PC-3 (cell line): Measurements from ENCODE around the gene CD82. TPM values are rescaled to one million over a fixed set of nuclear protein-coding genes. Genes with fewer than 3 reads are reported as not detected.

ENCODE experiments used
- ATAC-seq: fragments of 200-7000 bp; cut with Tn5 transposase; 2 replicates; pipeline ENCODE4 v1.9.1; 2020; ENCODE audit warnings: mild to moderate bottlenecking, moderate library complexity
- Bru-seq: library from RNA; stranded (reverse); fragments of 400-500 nt; gene quantifications from one replicate; lab custom pipeline; 2021; lab: Mats Ljungman, UMichigan
- BruChase-seq, 2 experiments: library from RNA; stranded (reverse); fragments of 400-500 nt; gene quantifications; one replicate each; lab custom pipeline; 2021; lab: Mats Ljungman, UMichigan
- BruUV-seq: library from RNA; stranded (reverse); fragments of 400-500 nt; replicated peaks from 2 replicates; lab custom pipeline; 2021; lab: Mats Ljungman, UMichigan
- CTCF ChIA-PET: fragments of 300-600 bp; sonication (Branson Sonifier 250); formaldehyde crosslinking; loops from one replicate; lab custom pipeline; 2022; ENCODE audit warnings: antibody characterized with exemption; lab: Charles Lee
- POLR2A ChIA-PET: fragments of 300-600 bp; sonication (Branson Sonifier 250); formaldehyde crosslinking; loops from one replicate; lab custom pipeline; 2022; ENCODE audit warnings: antibody characterized with exemption; ENCODE audit not compliant: unreplicated experiment; lab: Charles Lee
- DNase-seq: peaks from one replicate; pipeline ENCODE4 v3.0.0-alpha.2; 2015
- H2AFZ ChIP-seq: fragments of 300-600 bp; sonication (generic); 2 replicates; pipeline ENCODE4 v1.6.0; 2016; ENCODE audit warnings: antibody characterized with exemption, low read length
- H3F3A ChIP-seq: fragments of 300-600 bp; sonication (generic); one replicate; pipeline ENCODE4 v1.6.0; 2017; ENCODE audit warnings: antibody characterized with exemption, low read length, control low read depth, mild to moderate bottlenecking; ENCODE audit not compliant: unreplicated experiment
- H3K27ac ChIP-seq: fragments of 300-600 bp; sonication (generic); 2 replicates; pipeline ENCODE4 v1.5.1; 2016; ENCODE audit warnings: mild to moderate bottlenecking, low read length
- H3K27me3 ChIP-seq: fragments of 300-600 bp; sonication (generic); 2 replicates; pipeline ENCODE4 v1.6.1; 2016; ENCODE audit warnings: low read length, mixed read lengths
- H3K36me3 ChIP-seq: fragments of 300-600 bp; sonication (generic); 2 replicates; pipeline ENCODE4 v1.6.1; 2016; ENCODE audit warnings: low read depth, mixed run types, low read length, mixed read lengths
- H3K4me1 ChIP-seq: fragments of 300-600 bp; sonication (generic); 2 replicates; pipeline ENCODE4 v1.5.1; 2016; ENCODE audit warnings: low read length; ENCODE audit not compliant: insufficient read depth
- H3K4me2 ChIP-seq: fragments of 300-600 bp; sonication (generic); 2 replicates; pipeline ENCODE4 v1.6.0; 2016; ENCODE audit warnings: low read length
- H3K4me3 ChIP-seq: fragments of 300-600 bp; sonication (generic); 2 replicates; pipeline ENCODE4 v1.5.1; 2016; ENCODE audit warnings: mild to moderate bottlenecking, low read length, mixed read lengths
- H3K79me2 ChIP-seq: fragments of 300-600 bp; sonication (generic); 2 replicates; pipeline ENCODE4 v1.6.1; 2017; ENCODE audit warnings: low read length, mixed read lengths
- H3K9ac ChIP-seq: fragments of 300-600 bp; sonication (generic); 2 replicates; pipeline ENCODE4 v1.6.0; 2016; ENCODE audit warnings: mild to moderate bottlenecking, low read length
- H3K9me2 ChIP-seq: fragments of 300-600 bp; sonication (generic); replicated peaks from 2 replicates; pipeline ENCODE4 v1.6.1; 2016; ENCODE audit warnings: mixed run types, low read length, mixed read lengths
- H3K9me3 ChIP-seq: fragments of 300-600 bp; sonication (generic); 2 replicates; pipeline ENCODE4 v1.6.1; 2016; ENCODE audit warnings: low read length, mixed read lengths
- H4K20me1 ChIP-seq: fragments of 300-600 bp; sonication (generic); 2 replicates; pipeline ENCODE4 v1.6.1; 2016; ENCODE audit warnings: low read length, mixed read lengths
- CTCF ChIP-seq: fragments of 300-600 bp; sonication (generic); conservative IDR thresholded peaks from 2 replicates; pipeline ENCODE4 v1.5.1; 2017; ENCODE audit warnings: antibody characterized with exemption, low read depth, mild to moderate bottlenecking, low read length
- EZH2 ChIP-seq: fragments of 300-600 bp; sonication (generic); IDR thresholded peaks from one replicate; pipeline ENCODE4 v1.6.1; 2017; ENCODE audit warnings: antibody characterized with exemption, mild to moderate bottlenecking, low read length; ENCODE audit not compliant: unreplicated experiment
- EZH2phosphoT487 ChIP-seq: fragments of 300-600 bp; sonication (generic); IDR thresholded peaks from 2 replicates; pipeline ENCODE4 v1.6.1; 2018; ENCODE audit warnings: mild to moderate bottlenecking, antibody characterized with exemption, low read length, borderline replicate concordance
- intact Hi-C: fragments of 100-400 bp; cut with micrococcal nuclease; formaldehyde crosslinking; loops from 2 replicates; pipeline ENCODE4 v1.9.0; 2023
- long read RNA-seq: library from polyadenylated mRNA; unstranded; transcript quantifications from one replicate; pipeline ENCODE4 v2.0.0, GENCODE V29; 2021; ENCODE audit not compliant: unreplicated experiment
- total RNA-seq: library from RNA; depleted of rRNA; stranded (reverse); fragments of >200 nt; gene quantifications from 2 replicates; pipeline ENCODE4 v1.2.3, GENCODE V29; 2014; rRNA removed

Gene CD82, protein sequence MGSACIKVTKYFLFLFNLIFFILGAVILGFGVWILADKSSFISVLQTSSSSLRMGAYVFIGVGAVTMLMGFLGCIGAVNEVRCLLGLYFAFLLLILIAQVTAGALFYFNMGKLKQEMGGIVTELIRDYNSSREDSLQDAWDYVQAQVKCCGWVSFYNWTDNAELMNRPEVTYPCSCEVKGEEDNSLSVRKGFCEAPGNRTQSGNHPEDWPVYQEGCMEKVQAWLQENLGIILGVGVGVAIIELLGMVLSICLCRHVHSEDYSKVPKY
- total RNA-seq: 4.3 and 5.0 TPM in 2 replicates
- Bru-seq, nascent RNA: percentile 27 among the genes with signal in this experiment
- percentile 18 among the genes with signal in this experiment for BruChase-seq, experiment 1, labeled RNA remaining after a 6-hour chase
- percentile 25 among the genes with signal in this experiment for BruChase-seq, experiment 2, labeled RNA remaining after a 2-hour chase
- long read RNA-seq, transcript CD82-201 (10 exons, 2,289 nt): major isoform, 12 of 13 reads
- long read RNA-seq, partial matches to known transcripts: 0 of 13 reads
- long read RNA-seq, other reads (novel, unspliced or antisense): 1 of 13 reads

DNA sequence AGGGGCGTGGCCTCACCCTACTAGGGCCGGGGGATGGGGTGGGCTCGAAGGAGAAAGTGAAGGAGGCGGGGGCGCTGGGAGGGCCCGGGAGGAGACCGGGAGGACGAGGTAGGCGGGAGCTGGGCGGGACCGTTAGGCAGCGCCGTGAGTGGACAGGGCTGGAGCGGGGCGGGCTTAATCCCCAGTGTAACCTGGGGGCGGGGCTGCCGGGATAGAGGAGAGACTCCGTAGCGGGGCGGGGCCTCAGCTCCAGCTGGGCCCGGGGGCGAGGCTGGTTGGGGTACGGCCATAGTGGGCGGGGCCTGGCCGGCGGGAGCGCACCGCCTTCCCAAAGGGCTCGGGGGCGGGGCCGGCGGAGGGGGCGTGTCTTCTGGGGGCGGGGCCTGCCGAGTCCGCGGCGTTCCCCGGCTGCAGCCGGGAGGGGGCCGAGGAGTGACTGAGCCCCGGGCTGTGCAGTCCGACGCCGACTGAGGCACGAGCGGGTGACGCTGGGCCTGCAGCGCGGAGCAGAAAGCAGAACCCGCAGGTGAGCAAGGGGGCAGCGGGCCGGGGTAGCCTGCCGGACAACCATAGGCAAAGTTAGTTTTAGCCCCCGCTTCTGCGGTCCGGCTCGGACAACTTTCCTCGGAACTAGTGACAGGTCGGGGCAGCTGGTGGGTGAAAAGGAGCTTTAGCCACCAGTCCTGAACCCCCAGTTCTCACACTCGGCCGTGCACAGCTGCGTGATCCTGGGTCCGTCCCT, at the start of gene CD82:
CD82 (plus strand) TSS at position 453 of the 742 bp plus-strand sequence. CDS start 29,000 bp downstream, outside the sequence.
- no TSS peak for BruUV-seq

DNA sequence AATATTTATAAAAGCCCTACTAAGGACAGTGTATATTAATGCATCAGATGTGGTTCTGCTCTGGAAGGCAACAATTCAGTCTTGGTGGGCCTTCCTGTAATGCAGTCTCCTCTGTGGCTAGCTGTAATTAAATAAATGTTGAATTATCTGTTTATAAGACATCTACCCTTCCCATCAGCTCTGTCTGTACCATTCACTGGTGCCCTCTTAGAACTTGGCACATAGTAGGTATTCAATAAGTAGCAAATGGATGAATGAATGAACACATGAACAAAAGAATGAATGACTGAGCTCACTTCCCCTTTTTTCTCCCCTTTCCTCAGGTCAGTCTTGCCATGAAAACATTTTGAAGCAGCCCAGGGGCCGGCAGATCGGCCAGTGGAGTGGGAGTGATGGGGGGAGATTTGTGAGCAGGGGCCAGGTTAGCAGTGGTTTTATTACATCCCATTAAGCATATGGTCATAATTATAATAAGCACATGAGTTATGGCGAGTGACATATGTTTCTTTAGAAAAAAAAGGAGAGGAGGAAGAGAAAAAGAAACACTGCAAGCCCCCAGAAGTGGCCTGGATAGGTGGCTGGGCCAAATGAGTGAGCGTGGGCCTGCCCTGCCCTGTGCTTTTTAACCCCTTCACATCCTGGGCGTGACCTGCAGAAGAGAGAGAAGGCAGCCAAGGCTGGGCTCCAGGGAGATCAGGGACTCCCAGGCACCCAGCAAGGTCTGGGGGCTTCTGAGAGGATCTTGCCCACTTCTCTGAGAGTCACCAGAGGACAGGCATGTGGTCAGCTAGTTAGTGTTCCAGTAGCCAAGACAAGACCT, 48.6 kb upstream of the CD82 start:
- no peak for ATAC-seq
- Histone ChIP-seq H3K79me2 (no peaks in the 10 kb centered on the region), H3K36me3 (no peaks in the 10 kb centered on the region), H3F3A (no peaks in the 10 kb centered on the region), H4K20me1 (no peaks in the 10 kb centered on the region), H3K27ac (no peak overlapping the region), H3K4me1 (no peaks in the 10 kb centered on the region), H3K4me3 (no peak overlapping the region), H3K9me3 (no peaks in the 10 kb centered on the region), H3K27me3 (peaks cover 27% of the 10 kb centered on the region), H3K4me2 (no peak overlapping the region), H2AFZ (no peak overlapping the region), H3K9me2 (no peaks in the 10 kb centered on the region), H3K9ac (no peak overlapping the region)
- ChIA-PET CTCF (no interaction called here), POLR2A (no interaction called here)
- TF ChIP-seq CTCF: no peak
- TF ChIP-seq EZH2phosphoT487: no peak
- no peak for TF ChIP-seq EZH2
- intact Hi-C loops: no loop called here
- no TSS peak for BruUV-seq
- no peak for DNase-seq

More for the DNA sequence above, at the start of gene CD82:
- H2AFZ ChIP-seq: peak within 1 kb of the TSS; percentile 99
- peak within 1 kb of the TSS; percentile 65 for H3K9ac ChIP-seq
- H3K79me2 ChIP-seq: no peaks in the 10 kb centered on the region
- ATAC-seq: peak; percentile 95
- H4K20me1 ChIP-seq: no peaks in the 10 kb centered on the region
- H3K4me2 ChIP-seq: peak within 1 kb of the TSS; percentile 92
- intact Hi-C loops: loop anchor here (2.0 kb wide), 1 partner anchor 51 kb away; no protein-coding TSS in a partner anchor
- H3K9me2 ChIP-seq: no peaks in the 10 kb centered on the region
- no peaks in the 10 kb centered on the region for H3K36me3 ChIP-seq
- H3K27ac ChIP-seq: peak within 1 kb of the TSS; percentile 52
- H3K4me3 ChIP-seq: peak within 1 kb of the TSS; percentile 76
- TF ChIP-seq CTCF (no peak), EZH2 (no peak), EZH2phosphoT487 (no peak)
- no peaks in the 10 kb centered on the region for H3K27me3 ChIP-seq
- ChIA-PET CTCF (interaction anchor here (0.8 to 1.7 kb wide), 3 partner anchors 47 to 734 kb away, joined by 3 to 33 read pairs (median 15); no protein-coding TSS in a partner anchor), POLR2A (interaction anchor here (0.6 to 0.7 kb wide), 2 partner anchors 190 to 591 kb away, joined by 3 read pairs; no protein-coding TSS in a partner anchor)
- H3K9me3 ChIP-seq: no peaks in the 10 kb centered on the region
- no peaks in the 10 kb centered on the region for H3F3A ChIP-seq
- peaks cover 21% of the 10 kb centered on the region for H3K4me1 ChIP-seq
- peak; percentile 96 for DNase-seq
